ENCODE results near the gene CA5A.

GRCh38 chr16:87922250-87922871, 14.0 kb downstream of the CA5A start:
- TF ChIP-seq GPN1 (CRISPR knock-in tag; IDR thresholded peaks at IDR 0.05; ENCODE audit: borderline replicate concordance) (no peak), EHMT2 (IDR thresholded peaks at IDR 0.05; ENCODE audit: borderline replicate concordance, low read depth, low read length) (no peak), NFYB (CRISPR knock-in tag; IDR thresholded peaks at IDR 0.05) (no peak), EP300 (IDR thresholded peaks at IDR 0.05; ENCODE audit: low read depth in 2 of 2, low read length in 2 of 2) (no peak), EP300 (CRISPR knock-in tag; IDR thresholded peaks at IDR 0.05; ENCODE audit: borderline replicate concordance) (no peak)
- TF ChIP-seq, protein P1, sequence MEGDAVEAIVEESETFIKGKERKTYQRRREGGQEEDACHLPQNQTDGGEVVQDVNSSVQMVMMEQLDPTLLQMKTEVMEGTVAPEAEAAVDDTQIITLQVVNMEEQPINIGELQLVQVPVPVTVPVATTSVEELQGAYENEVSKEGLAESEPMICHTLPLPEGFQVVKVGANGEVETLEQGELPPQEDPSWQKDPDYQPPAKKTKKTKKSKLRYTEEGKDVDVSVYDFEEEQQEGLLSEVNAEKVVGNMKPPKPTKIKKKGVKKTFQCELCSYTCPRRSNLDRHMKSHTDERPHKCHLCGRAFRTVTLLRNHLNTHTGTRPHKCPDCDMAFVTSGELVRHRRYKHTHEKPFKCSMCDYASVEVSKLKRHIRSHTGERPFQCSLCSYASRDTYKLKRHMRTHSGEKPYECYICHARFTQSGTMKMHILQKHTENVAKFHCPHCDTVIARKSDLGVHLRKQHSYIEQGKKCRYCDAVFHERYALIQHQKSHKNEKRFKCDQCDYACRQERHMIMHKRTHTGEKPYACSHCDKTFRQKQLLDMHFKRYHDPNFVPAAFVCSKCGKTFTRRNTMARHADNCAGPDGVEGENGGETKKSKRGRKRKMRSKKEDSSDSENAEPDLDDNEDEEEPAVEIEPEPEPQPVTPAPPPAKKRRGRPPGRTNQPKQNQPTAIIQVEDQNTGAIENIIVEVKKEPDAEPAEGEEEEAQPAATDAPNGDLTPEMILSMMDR (CRISPR knock-in tag; IDR thresholded peaks at IDR 0.05): no peak
